HCT116 (cell line): Measurements from ENCODE around the gene TRNP1. TPM values are rescaled to one million over a fixed set of nuclear protein-coding genes. Genes with fewer than 3 reads are reported as not detected.
A peak's percentile ranks its signal among the peaks of the same experiment; 100 is the strongest.

ENCODE experiments used
- ATAC-seq: fragments of 200-7000 bp; cut with Tn5 transposase; 2 replicates; pipeline ENCODE4 v1.9.1; 2020; ENCODE audit warnings: mild to moderate bottlenecking, moderate library complexity
- BruUV-seq: library from RNA; stranded (reverse); fragments of 400-500 nt; replicated peaks from 2 replicates; lab custom pipeline; 2021; lab: Mats Ljungman, UMichigan
- CTCF ChIA-PET: fragments of 300-600 bp; sonication (Branson Sonifier 250); formaldehyde crosslinking; loops from one replicate; lab custom pipeline; 2021; ENCODE audit warnings: antibody characterized with exemption; lab: Charles Lee
- POLR2A ChIA-PET: fragments of 300-600, 350-600 bp; sonication (Branson Sonifier 250); formaldehyde crosslinking; loops from one replicate; lab custom pipeline; 2021; ENCODE audit warnings: antibody characterized with exemption; lab: Charles Lee
- RAD21 ChIA-PET, 2 experiments: fragments of 300-600 bp; sonication (Branson Sonifier 250); formaldehyde crosslinking; loops; one replicate each; lab custom pipeline; 2023; ENCODE audit warnings: low total read pairs in 2 of 2; ENCODE audit not compliant: uncharacterized antibody in 2 of 2, unreplicated experiment in 2 of 2, low non-redundant PET in 1 of 2; lab: Charles Lee
- DNase-seq: peaks from one replicate; pipeline ENCODE4 v3.0.0-alpha.2; 2010; ENCODE audit warnings: low read depth, low spot score
- H2AFZ ChIP-seq: fragments of 200-600 bp; shearing (Covaris generic), sonication (generic); 2 replicates; pipeline ENCODE4 v1.6.1; 2017; ENCODE audit warnings: low read depth, mixed run types, mixed read lengths, antibody characterized with exemption, low read length; ENCODE audit not compliant: poor library complexity, severe bottlenecking
- H3K27ac ChIP-seq: 2 replicates; pipeline ENCODE4 v1.5.1; 2012; ENCODE audit warnings: low read depth, low read length
- H3K27me3 ChIP-seq: fragments of 200-600 bp; sonication (generic); 2 replicates; pipeline ENCODE4 v1.6.1; 2016; ENCODE audit warnings: mixed run types, low read length, mixed read lengths; ENCODE audit not compliant: insufficient read depth
- H3K36me3 ChIP-seq, 2 experiments: fragments of 200-500 bp in 1 of 2; fragments of 200-600 bp in 1 of 2; sonication (Bioruptor generic) in 1 of 2; sonication (generic) in 1 of 2; 2 replicates each; pipeline versions ENCODE4 v1.5.1 to v1.6.1; 2014 to 2016; ENCODE audit warnings: low read length in 2 of 2, inconsistent platforms in 1 of 2, mixed read lengths in 1 of 2, mixed run types in 1 of 2; ENCODE audit not compliant: insufficient read depth in 2 of 2, control insufficient read depth in 1 of 2
- H3K4me1 ChIP-seq, 2 experiments: fragments of 200-600 bp in 1 of 2; sonication (generic) in 1 of 2; 2 replicates each; pipeline versions ENCODE4 v1.5.1 to v1.6.1; 2012 to 2017; ENCODE audit warnings: low read length in 2 of 2, inconsistent platforms in 1 of 2, mild to moderate bottlenecking in 1 of 2, mixed read lengths in 1 of 2, mixed run types in 1 of 2, moderate library complexity in 1 of 2; ENCODE audit not compliant: insufficient read depth in 2 of 2, control insufficient read depth in 1 of 2
- H3K4me2 ChIP-seq: fragments of 200-600 bp; sonication (generic); 2 replicates; pipeline ENCODE4 v1.6.1; 2017; ENCODE audit warnings: mixed run types, low read length, mixed read lengths
- H3K4me3 ChIP-seq, 2 experiments: fragments of 200-600 bp in 1 of 2; sonication (generic) in 1 of 2; replicated peaks in 1 of 2; 2 replicates each; pipeline ENCODE4 v1.5.1; 2011 to 2016; ENCODE audit warnings: low read length in 2 of 2, control low read depth in 1 of 2, low read depth in 1 of 2, mild to moderate bottlenecking in 1 of 2, mixed read lengths in 1 of 2, mixed run types in 1 of 2
- H3K79me2 ChIP-seq: fragments of 200-600 bp; sonication (generic); 2 replicates; pipeline ENCODE4 v1.6.1; 2017; ENCODE audit warnings: mild to moderate bottlenecking, mixed run types, low read length, moderate library complexity, mixed read lengths; ENCODE audit not compliant: insufficient read depth
- H3K9ac ChIP-seq: fragments of 200-600 bp; sonication (generic); 2 replicates; pipeline ENCODE4 v1.6.1; 2016; ENCODE audit warnings: low read length, mixed read lengths
- H3K9me2 ChIP-seq: fragments of 200-600 bp; sonication (generic), shearing (Covaris generic); 2 replicates; pipeline ENCODE4 v1.6.1; 2017; ENCODE audit warnings: mixed run types, mild to moderate bottlenecking, moderate library complexity; ENCODE audit not compliant: insufficient read depth
- H3K9me3 ChIP-seq, 2 experiments: fragments of 200-500 bp in 1 of 2; fragments of 200-600 bp in 1 of 2; sonication (Bioruptor generic) in 1 of 2; sonication (generic) in 1 of 2; 2 replicates each; pipeline ENCODE4 v1.6.1; 2014 to 2017; ENCODE audit warnings: low read length in 2 of 2, mixed read lengths in 2 of 2, inconsistent platforms in 1 of 2, low read depth in 1 of 2, mild to moderate bottlenecking in 1 of 2, mixed run types in 1 of 2, moderate library complexity in 1 of 2; ENCODE audit not compliant: control insufficient read depth in 1 of 2, insufficient read depth in 1 of 2
- H4K20me1 ChIP-seq: fragments of 200-600 bp; sonication (generic), shearing (Covaris generic); 2 replicates; pipeline ENCODE4 v1.6.1; 2017; ENCODE audit warnings: mixed run types, mild to moderate bottlenecking, moderate library complexity; ENCODE audit not compliant: insufficient read depth
- ATF3 ChIP-seq: IDR thresholded peaks from 2 replicates; pipeline ENCODE4 v1.6.1; 2012
- CBX3 ChIP-seq: IDR thresholded peaks from 2 replicates; pipeline ENCODE4 v1.6.1; 2012; ENCODE audit warnings: low read depth
- CTCF ChIP-seq, 3 experiments: fragments of 200-600 bp in 1 of 3; sonication (generic) in 1 of 3; IDR thresholded peaks in 2 of 3; conservative IDR thresholded peaks in 1 of 3; 2 replicates each; pipeline ENCODE4 v1.5.1; 2012 to 2017; ENCODE audit warnings: low read depth in 2 of 3, low read length in 2 of 3, antibody characterized with exemption in 1 of 3, borderline replicate concordance in 1 of 3, control low read depth in 1 of 3, mild to moderate bottlenecking in 1 of 3, mixed read lengths in 1 of 3, mixed run types in 1 of 3, moderate library complexity in 1 of 3; ENCODE audit not compliant: insufficient read depth in 1 of 3
- EGR1 ChIP-seq: IDR thresholded peaks from 2 replicates; pipeline ENCODE4 v1.6.1; 2012; ENCODE audit warnings: low read depth
- ELF1 ChIP-seq: IDR thresholded peaks from 2 replicates; pipeline ENCODE4 v1.6.1; 2012; ENCODE audit warnings: low read depth, borderline replicate concordance
- FOSL1 ChIP-seq: IDR thresholded peaks from 2 replicates; pipeline ENCODE4 v1.6.1; 2012; ENCODE audit warnings: low read depth
- MAX ChIP-seq: IDR thresholded peaks from 2 replicates; pipeline ENCODE4 v1.6.1; 2012
- POLR2A ChIP-seq: IDR thresholded peaks from 2 replicates; pipeline ENCODE4 v1.7.0; 2011; ENCODE audit warnings: borderline replicate concordance; ENCODE audit not compliant: insufficient read depth, insufficient read length; ENCODE audit errors: extremely low read depth
- POLR2AphosphoS5 ChIP-seq: IDR thresholded peaks from 2 replicates; pipeline ENCODE4 v1.6.1; 2011; ENCODE audit warnings: mild to moderate bottlenecking, low read depth, low read length, moderate library complexity
- RAD21 ChIP-seq: IDR thresholded peaks from 2 replicates; pipeline ENCODE4 v1.6.1; 2012; ENCODE audit warnings: low read depth, mild to moderate bottlenecking
- REST ChIP-seq: IDR thresholded peaks from 2 replicates; pipeline ENCODE4 v1.6.1; 2012; ENCODE audit warnings: low read depth
- SIN3A ChIP-seq: IDR thresholded peaks from 2 replicates; pipeline ENCODE4 v1.6.1; 2012; ENCODE audit warnings: low read depth
- SP1 ChIP-seq: IDR thresholded peaks from 2 replicates; pipeline ENCODE4 v1.6.1; 2012; ENCODE audit warnings: low read depth
- YY1 ChIP-seq: IDR thresholded peaks from 2 replicates; pipeline ENCODE4 v1.6.1; 2011; ENCODE audit warnings: low read length, low read depth, moderate library complexity, mild to moderate bottlenecking; ENCODE audit not compliant: insufficient replicate concordance; ENCODE audit errors: extremely low read depth
- ZBTB33 ChIP-seq: IDR thresholded peaks from 2 replicates; pipeline ENCODE4 v1.6.1; 2011; ENCODE audit warnings: mild to moderate bottlenecking, low read length, moderate library complexity; ENCODE audit not compliant: insufficient replicate concordance; ENCODE audit errors: extremely low read depth
- ZFX ChIP-seq: fragments of 450-650 bp; IDR thresholded peaks from 2 replicates; pipeline ENCODE4 v1.6.1; 2017
- intact Hi-C: fragments of 100-400 bp; cut with micrococcal nuclease; formaldehyde crosslinking; loops from 2 replicates; pipeline ENCODE4 v1.10.0; 2022
- total RNA-seq: library from RNA; stranded (reverse); gene quantifications from one replicate; pipeline ENCODE4 v1.2.1, GENCODE V29; 2021; ENCODE audit not compliant: unreplicated experiment

The TRNP1 gene
- total RNA-seq, 1 experiment from 2014 or later: 76.9 TPM

GRCh38 chr1:26959722-26960624, 33.5 kb upstream of the TRNP1 start, which contains the start of gene KDF1:
TSS of gene KDF1 (minus strand) at chr1:26960468. CDS start at chr1:26952380, 8,088 bp downstream.
- intact Hi-C loops: loop anchor here (2.0 kb wide), 1 partner anchor 31 kb away; no protein-coding TSS in a partner anchor
- H3K4me2 ChIP-seq: peak within 1 kb of the TSS; percentile 97
- BruUV-seq: no TSS peak

More at GRCh38 chr1:26959722-26960624, 33.5 kb upstream of the TRNP1 start, which contains the start of gene KDF1:
- H3K27me3 ChIP-seq: no peaks in the 10 kb centered on the region
- TF ChIP-seq YY1 (peak; percentile 81), RAD21 (no peak), REST (no peak), CTCF (IDR thresholded peaks at IDR 0.05 in 2 of 3, conservative IDR thresholded peaks at IDR 0.05 in 1 of 3; ENCODE audit: borderline replicate concordance in 1 of 3, insufficient read depth in 1 of 3, low read depth in 2 of 3, low read length in 2 of 3) (peak in 1 of 3 experiments; percentile 42; a peak in 1 of 6 replicates), SIN3A (peak; percentile 97), SP1 (peak; percentile 74), MAX (peak; percentile 81), EGR1 (peak; percentile 88), ELF1 (peak; percentile 67; the same call in 1 of the 2 replicates), ZFX (peak; percentile 92), ATF3 (no peak), POLR2AphosphoS5 (peak; percentile 89), CBX3 (peak; percentile 81; the same call in 1 of the 2 replicates), POLR2A (peak; percentile 38), ZBTB33 (peak; percentile 99), FOSL1 (no peak)
- TF ChIP-seq, all 23 proteins: peak for 12
- peaks cover 30% of the 10 kb centered on the region for H3K79me2 ChIP-seq
- peak within 1 kb of the TSS; percentile 95 for H3K9ac ChIP-seq
- ATAC-seq (peak; percentile 94), DNase-seq (peak; percentile 61)
- H2AFZ ChIP-seq: peak within 1 kb of the TSS; percentile 70
- RAD21 ChIA-PET: interaction anchor here in 1 of 2 experiments (0.7 kb wide), 1 partner anchor 407 kb away, joined by 3 read pairs; the partner anchor contains the start of gene MAP3K6
- H3K4me3 ChIP-seq: peak within 1 kb of the TSS; percentile 87 to 96
- H3K27ac ChIP-seq: peak within 1 kb of the TSS; percentile 87
- no peaks in the 10 kb centered on the region for H4K20me1 ChIP-seq
- no peaks in the 10 kb centered on the region for H3K9me3 ChIP-seq
- H3K4me1 ChIP-seq: peaks cover 7 to 26% of the 10 kb centered on the region in 2 experiments; a peak in 3 of 4 replicates
- no peaks in the 10 kb centered on the region for H3K9me2 ChIP-seq
- POLR2A ChIA-PET: interaction anchor here (0.8 to 1.2 kb wide), 6 partner anchors 31 to 60 kb away, joined by 3 to 6 read pairs (median 4); partner anchors contain the start of genes GPATCH3 and TRNP1
- CTCF ChIA-PET: interaction anchor here (0.8 to 1.2 kb wide), 2 partner anchors 33 to 38 kb away, joined by 3 to 4 read pairs; partner anchors contain the start of gene TRNP1
- H3K36me3 ChIP-seq: no peaks in the 10 kb centered on the region
